Esophagus mucosa (tissue), 1 donor: ENCODE measurements around the gene NPR2. TPM values are rescaled to one million over a fixed set of nuclear protein-coding genes. Genes with fewer than 3 reads are reported as not detected.

ENCODE experiments used
- ATAC-seq: fragments of 200-7000 bp; cut with Tn5 transposase; one replicate; pipeline ENCODE4 v1.9.1; 2020
- total RNA-seq: library from RNA; stranded (reverse); gene quantifications from one replicate; pipeline ENCODE4 v1.2.4, GENCODE V29; 2023
- donor health status: DM: yes; HTN: yes; CAD: no.

Gene NPR2
- total RNA-seq, 1 donor from 2014 or later: 1.3 TPM

DNA sequence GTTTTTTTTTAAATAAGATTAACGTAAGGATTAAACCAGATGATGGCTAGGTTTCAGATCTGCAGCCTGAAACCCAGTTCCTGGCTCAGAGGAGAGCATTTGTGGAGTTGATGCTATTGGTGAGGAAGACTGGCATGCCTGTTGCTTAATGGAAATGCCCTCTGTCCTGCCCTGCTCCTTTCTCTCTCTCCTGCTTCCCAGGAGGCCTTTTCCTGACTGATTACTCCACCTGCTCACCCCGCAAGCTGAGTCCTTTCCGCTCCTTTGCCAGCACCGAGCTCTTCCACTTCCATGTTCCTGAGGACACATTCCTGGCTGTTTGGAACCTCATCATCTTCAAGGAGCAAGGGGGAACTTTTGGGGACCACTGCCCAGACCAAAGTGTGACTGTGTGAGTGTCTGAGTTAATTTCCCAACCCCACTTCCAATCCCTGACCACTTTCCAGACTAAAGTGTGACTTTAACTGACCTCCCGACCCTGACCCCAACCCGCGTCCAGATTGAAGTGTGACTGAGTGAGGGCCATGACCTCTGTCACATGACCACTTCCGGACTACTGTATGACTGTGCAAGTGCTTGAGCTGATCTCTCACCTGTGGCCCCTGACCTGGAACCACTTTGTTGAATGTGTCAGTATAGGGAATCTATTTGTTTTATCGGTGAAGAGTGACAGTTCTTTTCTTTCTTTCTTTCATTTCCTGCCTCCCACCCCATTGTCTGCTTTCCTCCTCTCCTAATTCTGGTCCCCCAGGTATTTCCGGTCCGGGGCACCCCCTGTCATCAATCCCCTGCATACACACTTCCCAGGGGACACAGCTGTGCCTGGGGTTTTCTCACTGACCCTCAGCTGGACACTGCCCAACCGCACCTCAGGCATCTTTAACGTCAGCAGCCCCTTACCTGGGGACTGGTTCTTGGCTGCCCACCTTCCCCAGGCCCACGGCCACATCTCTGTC, 43.1 kb downstream of the NPR2 start:
- no peak for ATAC-seq

DNA sequence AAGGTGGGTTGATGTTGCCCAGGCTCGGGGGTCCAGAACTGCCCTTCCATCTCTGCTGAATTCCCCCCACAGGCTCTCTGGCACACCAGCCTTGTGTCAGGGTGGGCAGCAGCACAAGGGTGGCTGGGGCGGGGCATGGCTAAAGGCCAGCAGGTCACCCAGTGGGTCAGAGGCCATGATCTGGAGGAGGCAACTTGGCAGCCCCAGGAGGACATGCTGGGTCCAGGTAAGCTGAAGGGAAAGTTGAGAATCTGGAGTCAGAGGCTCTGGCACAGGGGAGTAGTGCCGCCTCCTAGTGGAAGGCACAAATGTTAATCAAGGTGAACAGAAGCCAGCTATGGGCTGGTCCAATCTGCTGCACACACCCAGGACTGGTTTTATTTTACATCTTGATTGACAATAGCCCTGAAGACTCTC, 43.8 kb downstream of the NPR2 start:
- ATAC-seq: peak; percentile 56

GRCh38 chr9:35835766-35836165, 44.4 kb downstream of the NPR2 start:
- no peak for ATAC-seq

DNA sequence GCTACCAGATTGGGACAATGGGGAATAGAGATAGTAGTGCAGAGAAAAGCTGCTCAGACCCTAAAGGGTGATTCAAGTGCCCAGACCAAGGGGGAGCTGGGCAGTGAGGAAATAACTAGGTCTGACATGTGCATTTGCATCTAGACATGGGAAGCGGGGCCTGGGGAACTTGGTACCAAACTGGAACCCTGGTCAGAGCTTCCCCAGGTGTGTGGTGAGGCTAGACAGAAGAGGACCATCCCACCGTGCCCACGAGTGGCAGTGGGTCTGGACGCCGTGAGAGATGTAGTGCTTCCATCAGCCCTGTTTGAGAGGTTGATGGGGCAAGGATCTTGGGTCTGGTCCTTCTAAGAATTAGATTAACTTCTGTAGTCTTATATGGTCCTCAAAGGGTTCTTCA, 45.2 kb downstream of the NPR2 start:
- no peak for ATAC-seq

DNA sequence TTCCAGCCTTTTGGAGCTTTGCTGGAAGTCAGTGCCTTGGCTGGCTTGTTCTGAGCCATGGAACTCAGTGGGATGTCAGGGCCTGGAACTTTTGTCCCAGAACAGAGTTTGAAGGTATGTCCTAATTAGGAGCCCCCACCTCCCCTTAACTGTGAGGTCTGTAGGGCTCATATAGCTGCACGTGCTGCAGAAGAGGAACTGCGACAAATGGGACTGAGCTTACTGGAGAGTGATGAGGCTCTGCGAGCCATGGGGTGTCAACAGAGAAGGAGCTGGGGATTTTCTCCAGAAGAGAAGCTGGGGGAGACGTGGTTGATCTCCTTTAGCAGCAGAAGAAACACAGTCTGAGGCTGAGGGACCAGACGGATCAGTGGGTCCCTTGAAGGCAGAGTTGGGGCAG, 48.5 kb downstream of the NPR2 start:
- ATAC-seq: no peak

DNA sequence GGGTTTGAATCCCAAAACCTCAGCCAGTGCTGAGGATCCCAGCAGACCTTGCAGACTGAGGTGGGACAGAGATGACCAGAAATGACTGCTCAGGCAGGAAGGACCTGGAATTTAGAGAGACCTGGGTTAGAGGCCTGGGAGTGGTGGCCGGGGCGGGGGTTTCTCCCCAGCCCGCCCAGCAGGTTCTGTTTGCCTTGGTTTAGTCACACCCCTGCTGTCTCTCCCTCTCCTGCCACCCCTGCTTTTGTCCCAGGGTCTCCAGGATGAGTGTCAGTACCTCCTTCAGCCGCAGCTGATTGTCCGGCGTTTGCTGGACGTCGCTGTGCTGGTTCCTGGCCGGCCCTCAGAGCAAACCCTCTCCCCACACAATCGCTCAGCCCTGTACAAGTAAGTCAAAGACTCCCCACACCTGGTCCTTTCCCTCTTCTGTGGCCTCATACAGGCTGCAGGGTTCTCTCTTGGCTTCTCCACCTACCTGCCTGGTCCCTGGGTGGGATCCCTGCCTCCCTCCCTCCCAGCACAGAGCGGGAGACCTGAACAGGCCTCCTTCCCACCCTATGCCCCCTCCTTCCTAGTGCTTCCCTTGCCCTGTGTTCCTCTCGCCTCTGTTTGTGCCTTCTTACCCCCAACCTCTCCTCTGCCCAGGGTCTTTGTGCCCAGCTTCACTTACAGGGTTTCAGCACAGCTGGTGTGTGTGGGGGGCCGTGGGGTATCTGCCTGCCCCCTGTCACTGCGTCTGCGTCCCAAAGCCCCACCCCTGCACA, 49.7 kb downstream of the NPR2 start:
- ATAC-seq: no peak

DNA sequence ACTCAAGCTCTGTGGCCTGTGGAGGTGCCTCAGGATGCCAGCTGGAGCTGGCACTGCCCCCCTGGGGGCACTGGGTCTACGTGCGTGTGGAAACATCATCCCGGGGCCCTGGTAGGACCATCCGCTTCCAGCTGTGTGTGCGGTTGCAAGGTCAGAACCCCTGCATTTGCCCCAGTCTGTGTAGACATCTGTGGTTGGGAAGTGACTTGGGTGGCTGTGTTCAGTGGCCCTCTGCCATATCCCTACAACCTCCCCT, 50.2 kb downstream of the NPR2 start:
- no peak for ATAC-seq

DNA sequence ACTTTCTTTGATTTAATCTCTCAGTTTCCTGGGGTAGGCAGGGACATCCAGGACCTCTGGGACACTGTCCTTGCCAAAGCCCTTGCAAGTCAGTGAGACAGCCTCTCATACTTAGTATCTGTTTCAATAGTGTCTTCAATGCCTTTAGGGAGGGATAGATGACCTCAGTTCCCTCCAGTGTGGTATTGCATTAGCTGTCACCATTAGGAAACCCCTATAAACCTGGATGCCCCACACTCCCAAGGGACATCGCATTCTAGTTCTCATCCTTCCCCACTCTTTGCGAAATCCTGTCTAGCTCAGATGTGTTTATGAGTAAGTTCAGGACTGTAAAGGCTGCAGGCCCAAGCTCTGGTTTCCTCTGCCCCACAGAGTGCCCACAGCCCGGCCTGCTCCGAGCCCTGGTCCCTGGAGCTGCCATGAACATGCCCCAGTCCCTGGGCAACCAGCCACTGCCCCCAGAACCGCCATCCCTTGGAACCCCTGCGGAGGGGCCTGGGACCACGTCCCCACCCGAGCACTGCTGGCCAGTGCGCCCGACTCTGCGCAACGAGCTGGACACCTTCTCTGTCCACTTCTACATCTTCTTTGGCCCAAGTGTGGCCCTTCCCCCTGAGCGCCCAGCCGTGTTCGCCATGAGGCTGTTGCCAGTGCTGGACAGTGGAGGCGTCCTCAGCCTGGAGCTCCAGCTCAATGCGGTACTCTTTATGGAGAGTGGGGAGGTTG, 50.8 kb downstream of the NPR2 start:
- ATAC-seq: no peak

DNA sequence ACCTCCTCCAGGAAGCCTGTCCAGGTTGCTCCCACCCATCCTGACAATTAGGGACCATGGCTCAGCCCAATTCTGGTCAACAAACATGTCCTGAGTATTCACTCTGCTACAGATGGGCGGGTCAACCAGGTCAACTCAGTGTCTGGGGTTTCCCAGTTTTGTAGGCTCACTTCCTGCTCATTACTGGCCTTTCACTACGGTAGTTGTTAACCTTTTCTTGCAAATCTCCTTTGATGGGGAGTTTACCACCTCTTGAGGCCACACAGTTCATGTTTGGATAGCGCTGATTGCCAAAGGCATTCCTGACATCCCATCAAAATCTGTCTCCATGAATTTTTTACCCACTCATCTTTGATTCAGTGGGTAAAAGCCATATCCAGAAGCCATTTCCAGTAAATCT, 51.4 kb downstream of the NPR2 start:
- ATAC-seq: no peak

DNA sequence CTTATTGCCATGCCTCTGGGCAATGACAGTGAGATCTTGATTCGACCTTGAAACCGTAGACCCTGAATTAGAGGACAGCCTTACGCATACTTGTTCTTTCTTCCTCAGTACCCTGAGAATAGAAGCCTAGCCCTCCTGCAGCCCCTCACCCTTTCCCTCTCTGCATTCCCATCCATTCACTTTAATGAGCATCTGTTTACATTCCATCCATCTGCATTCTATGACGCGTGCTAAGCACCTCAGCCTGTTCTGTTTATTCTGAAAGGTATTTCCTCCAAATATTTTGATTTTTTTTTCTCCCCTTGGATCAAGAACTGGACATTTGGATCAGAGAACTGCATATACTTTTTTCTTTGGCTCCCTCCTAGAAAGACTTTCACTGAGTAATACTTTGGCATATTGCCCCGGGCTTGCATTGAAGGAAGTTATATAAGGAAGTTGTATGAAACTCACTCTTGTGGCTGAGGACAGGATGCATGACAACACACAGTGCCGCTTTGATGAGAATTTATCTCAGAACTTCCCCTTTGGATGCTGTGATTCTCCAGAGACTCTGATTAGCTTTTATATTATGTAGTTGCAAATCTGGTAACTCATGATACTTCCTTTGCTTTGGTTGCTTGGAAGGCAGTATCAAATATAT, 53.4 kb downstream of the NPR2 start:
- ATAC-seq: peak; percentile 78

GRCh38 chr9:35845824-35846771, 54.7 kb downstream of the NPR2 start:
- no peak for ATAC-seq

GRCh38 chr9:35847792-35848572, 56.6 kb downstream of the NPR2 start:
- peak; percentile 77 for ATAC-seq

- ATAC-seq: no peak
These were observed 61.0 kb downstream of the NPR2 start for GRCh38 chr9:35852267-35852815.

- no peak for ATAC-seq
These were observed 61.8 kb downstream of the NPR2 start for GRCh38 chr9:35852876-35853865.

DNA sequence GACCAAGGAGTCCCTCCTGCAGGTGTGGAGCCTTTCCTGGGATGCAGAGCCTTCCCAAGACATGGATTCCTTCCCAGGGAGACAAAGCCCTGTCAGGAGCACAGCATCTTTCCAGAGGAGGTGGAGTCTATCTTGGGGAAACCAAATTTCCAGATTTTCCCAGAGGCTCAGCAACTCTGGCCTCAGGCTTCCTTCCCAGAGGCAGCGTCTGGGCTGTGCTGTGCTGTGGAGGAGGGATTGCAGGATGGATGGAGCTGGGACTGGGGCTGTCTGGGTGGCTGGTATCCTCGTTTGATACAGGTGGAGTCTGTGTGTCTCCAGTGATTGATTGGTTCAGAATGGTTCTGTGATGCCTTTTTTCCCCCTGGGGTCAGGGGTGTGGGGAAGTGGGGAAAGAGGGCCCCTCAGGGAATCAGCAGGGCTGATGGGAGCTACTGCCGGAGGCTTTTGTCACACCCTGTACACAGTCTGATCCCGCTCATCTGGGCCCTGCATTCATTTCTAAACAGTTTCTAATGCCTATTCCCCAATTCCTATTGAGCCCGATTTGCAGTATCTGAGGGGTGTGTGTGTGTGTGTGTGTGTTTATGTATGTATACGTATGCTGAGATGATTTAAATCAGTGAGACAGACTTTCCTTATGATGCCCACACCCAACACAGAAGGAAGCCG, 62.8 kb downstream of the NPR2 start:
- no peak for ATAC-seq

DNA sequence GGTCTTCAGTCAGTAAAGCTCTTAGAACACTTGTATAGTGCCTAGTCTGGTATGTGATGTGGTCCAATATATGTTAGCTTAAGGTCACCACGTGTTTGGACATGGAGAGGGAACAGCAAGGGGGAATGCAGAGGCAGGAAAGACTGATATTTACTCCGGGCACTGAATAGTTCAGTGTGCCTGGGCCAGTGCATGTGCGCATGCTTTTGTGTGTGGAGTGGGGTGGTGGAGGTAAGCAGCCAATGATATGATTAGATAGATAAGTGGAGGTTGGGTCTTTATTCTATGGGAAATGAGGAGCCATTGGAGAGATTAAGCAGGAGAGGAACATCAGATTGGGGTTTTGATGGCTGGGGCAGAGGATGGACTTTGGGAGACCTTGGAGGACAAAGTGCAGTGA, 64.8 kb downstream of the NPR2 start:
- ATAC-seq: no peak

DNA sequence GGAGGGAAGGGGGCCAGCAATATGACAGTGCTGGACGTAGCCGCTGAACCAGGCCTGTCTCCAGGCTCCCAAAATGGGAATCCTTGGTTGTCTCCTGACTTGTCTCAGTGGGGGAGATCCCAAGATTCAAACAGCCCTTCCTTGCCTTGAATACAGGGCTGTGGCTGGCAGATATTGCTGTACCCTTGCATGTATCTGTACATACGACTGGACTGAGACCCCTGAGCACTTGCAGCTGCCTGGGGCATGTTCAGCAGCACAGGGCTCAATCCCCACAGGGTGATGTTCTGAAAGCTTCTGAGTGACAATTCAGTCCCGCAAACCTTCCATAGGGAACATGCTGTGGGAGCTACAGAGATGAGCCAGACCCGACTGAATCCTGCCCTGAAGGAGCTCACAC, 65.5 kb downstream of the NPR2 start:
- no peak for ATAC-seq

- ATAC-seq: no peak
These were observed 67.1 kb downstream of the NPR2 start for GRCh38 chr9:35858458-35858857.
